T-helper 17 cell (primary cell): ENCODE measurements around the gene CCM2. TPM values are rescaled to one million over a fixed set of nuclear protein-coding genes. Genes with fewer than 3 reads are reported as not detected.
"Not testable (repeated sequence)": the region's sequence is repeated elsewhere in the genome, so short reads cannot be mapped to it uniquely, and the experiment has no call there.

Experiments used
- ATAC-seq: fragments of 150-1000 bp; cut with Tn5 transposase; 2 replicates; pipeline ENCODE4 v1.10.0; 2021; ENCODE audit warnings: mild to moderate bottlenecking, moderate library complexity
- DNase-seq, 3 donors: peaks; one replicate each; pipeline versions ENCODE4 v3.0.0 to v3.0.0-alpha.2; 2020 to 2021
- H3K9me3 ChIP-seq: one replicate; pipeline ENCODE4 v1.7.0; 2013; ENCODE audit warnings: low read length, mild to moderate bottlenecking; ENCODE audit not compliant: control insufficient read depth, poor library complexity, severe bottlenecking
- H3K27ac Mint-ChIP-seq: one replicate; pipeline ENCODE4 v1.8.0; 2022; ENCODE audit warnings: mild to moderate bottlenecking, moderate library complexity, mixed read lengths
- H3K27me3 Mint-ChIP-seq: one replicate; pipeline ENCODE4 v1.8.0; 2022; ENCODE audit warnings: mixed read lengths
- H3K36me3 Mint-ChIP-seq: one replicate; pipeline ENCODE4 v1.8.0; 2022; ENCODE audit warnings: low read depth, mixed read lengths
- H3K4me1 Mint-ChIP-seq: one replicate; pipeline ENCODE4 v1.8.0; 2022; ENCODE audit warnings: mild to moderate bottlenecking, mixed read lengths
- H3K4me3 Mint-ChIP-seq: one replicate; pipeline ENCODE4 v1.8.0; 2022; ENCODE audit warnings: mild to moderate bottlenecking, moderate library complexity, mixed read lengths
- total RNA-seq, 4 donors: library from RNA in 2 of 4; stranded (reverse) in 2 of 4; gene quantifications; one replicate each; pipeline ENCODE4 v1.2.3 and lab custom pipeline; 2022 to 2026

CCM2 gene
- total RNA-seq, 2 donors from 2014 or later, result 77.4 to 83.0 TPM

GRCh38 chr7:44990109-44991023 is 9.6 kb upstream of the CCM2 start:
- no peaks in the 10 kb centered on the region for H3K27me3 Mint-ChIP-seq
- no peak overlapping the region for H3K4me3 Mint-ChIP-seq
- H3K36me3 Mint-ChIP-seq, result no peaks in the 10 kb centered on the region
- peaks cover 33% of the 10 kb centered on the region for H3K4me1 Mint-ChIP-seq
- ATAC-seq (no peak), DNase-seq (no peak)
- H3K9me3 ChIP-seq, result no peaks in the 10 kb centered on the region
- H3K27ac Mint-ChIP-seq, result no peak overlapping the region

- peaks cover 37% of the 10 kb centered on the region for H3K4me1 Mint-ChIP-seq
- H3K9me3 ChIP-seq, H3K27me3 Mint-ChIP-seq, DNase-seq, H3K27ac Mint-ChIP-seq, ATAC-seq, H3K36me3 Mint-ChIP-seq, H3K4me3 Mint-ChIP-seq: not testable (repeated sequence)
Observed at GRCh38 chr7:44992004-44992795, 7.8 kb upstream of the CCM2 start.

- no peaks in the 10 kb centered on the region for H3K27me3 Mint-ChIP-seq
- peak overlapping the region; percentile 69 for H3K4me3 Mint-ChIP-seq
- H3K36me3 Mint-ChIP-seq, result no peaks in the 10 kb centered on the region
- DNase-seq (no peak), ATAC-seq (no peak)
- no peaks in the 10 kb centered on the region for H3K9me3 ChIP-seq
- peak overlapping the region; percentile 97 for H3K27ac Mint-ChIP-seq
- peaks cover 38% of the 10 kb centered on the region for H3K4me1 Mint-ChIP-seq
Observed at GRCh38 chr7:44994877-44995554, 5.0 kb upstream of the CCM2 start.

- no peak for ATAC-seq
- Mint-ChIP-seq H3K36me3 (no peaks in the 10 kb centered on the region), H3K4me3 (peak overlapping the region; percentile 80), H3K27ac (peak overlapping the region; percentile 97), H3K4me1 (peaks cover 38% of the 10 kb centered on the region), H3K27me3 (no peaks in the 10 kb centered on the region)
- peak in 1 of 3 donors; percentile 50 for DNase-seq
- no peaks in the 10 kb centered on the region for H3K9me3 ChIP-seq
Observed at GRCh38 chr7:44995555-44996493, 4.2 kb upstream of the CCM2 start.

GRCh38 chr7:44998153-44998871 is 1.7 kb upstream of the CCM2 start:
- H3K4me3 Mint-ChIP-seq, result peak overlapping the region; percentile 97
- peaks cover 49% of the 10 kb centered on the region for H3K4me1 Mint-ChIP-seq
- peak overlapping the region; percentile 85 for H3K27ac Mint-ChIP-seq
- H3K36me3 Mint-ChIP-seq, result peaks cover 3% of the 10 kb centered on the region
- no peaks in the 10 kb centered on the region for H3K9me3 ChIP-seq
- DNase-seq (no peak), ATAC-seq (no peak)
- H3K27me3 Mint-ChIP-seq, result no peaks in the 10 kb centered on the region

GRCh38 chr7:44999245-45000092 is 532 bp upstream of the CCM2 start:
- ATAC-seq (peak; percentile 85), DNase-seq (peak; percentile 96 to 98 (median 97))
- peaks cover 51% of the 10 kb centered on the region for H3K4me1 Mint-ChIP-seq
- H3K9me3 ChIP-seq, result no peaks in the 10 kb centered on the region
- peak overlapping the region; percentile 97 for H3K4me3 Mint-ChIP-seq
- no peaks in the 10 kb centered on the region for H3K27me3 Mint-ChIP-seq
- peak overlapping the region; percentile 85 for H3K27ac Mint-ChIP-seq
- peaks cover 3% of the 10 kb centered on the region for H3K36me3 Mint-ChIP-seq

GRCh38 chr7:45001138-45001694 is 1.2 kb downstream of the CCM2 start:
- no peaks in the 10 kb centered on the region for H3K9me3 ChIP-seq
- Mint-ChIP-seq H3K27ac (peak overlapping the region; percentile 99), H3K4me1 (peaks cover 46% of the 10 kb centered on the region), H3K27me3 (no peaks in the 10 kb centered on the region), H3K36me3 (peaks cover 3% of the 10 kb centered on the region), H3K4me3 (peak overlapping the region; percentile 96)
- DNase-seq (peak in 2 of 3 donors; percentile 29 to 58), ATAC-seq (peak; percentile 46)

- DNase-seq (no peak), ATAC-seq (no peak)
- no peaks in the 10 kb centered on the region for H3K9me3 ChIP-seq
- Mint-ChIP-seq H3K4me1 (peaks cover 40% of the 10 kb centered on the region), H3K36me3 (peaks cover 3% of the 10 kb centered on the region), H3K27ac (peak overlapping the region; percentile 99), H3K4me3 (peak overlapping the region; percentile 96), H3K27me3 (no peaks in the 10 kb centered on the region)
Observed at GRCh38 chr7:45001826-45002225, 1.8 kb downstream of the CCM2 start.

- peaks cover 5% of the 10 kb centered on the region for H3K36me3 Mint-ChIP-seq
- no peak overlapping the region for H3K4me3 Mint-ChIP-seq
- no peak overlapping the region for H3K27ac Mint-ChIP-seq
- DNase-seq, result no peak
- no peak for ATAC-seq
- peaks cover 38% of the 10 kb centered on the region for H3K4me1 Mint-ChIP-seq
- no peaks in the 10 kb centered on the region for H3K27me3 Mint-ChIP-seq
- no peaks in the 10 kb centered on the region for H3K9me3 ChIP-seq
Observed at GRCh38 chr7:45003789-45004188, 3.8 kb downstream of the CCM2 start.

GRCh38 chr7:45007106-45007505 is 7.1 kb downstream of the CCM2 start:
- H3K27ac Mint-ChIP-seq, result peak overlapping the region; percentile 75
- DNase-seq (no peak), ATAC-seq (no peak)
- H3K4me3 Mint-ChIP-seq, result no peak overlapping the region
- peaks cover 2% of the 10 kb centered on the region for H3K36me3 Mint-ChIP-seq
- peaks cover 32% of the 10 kb centered on the region for H3K4me1 Mint-ChIP-seq
- no peaks in the 10 kb centered on the region for H3K27me3 Mint-ChIP-seq
- H3K9me3 ChIP-seq, result no peaks in the 10 kb centered on the region
